ENCODE data around the gene PLEKHG7. TPM values are rescaled to one million over a fixed set of nuclear protein-coding genes. Genes with fewer than 3 reads are reported as not detected.

Gene PLEKHG7, protein sequence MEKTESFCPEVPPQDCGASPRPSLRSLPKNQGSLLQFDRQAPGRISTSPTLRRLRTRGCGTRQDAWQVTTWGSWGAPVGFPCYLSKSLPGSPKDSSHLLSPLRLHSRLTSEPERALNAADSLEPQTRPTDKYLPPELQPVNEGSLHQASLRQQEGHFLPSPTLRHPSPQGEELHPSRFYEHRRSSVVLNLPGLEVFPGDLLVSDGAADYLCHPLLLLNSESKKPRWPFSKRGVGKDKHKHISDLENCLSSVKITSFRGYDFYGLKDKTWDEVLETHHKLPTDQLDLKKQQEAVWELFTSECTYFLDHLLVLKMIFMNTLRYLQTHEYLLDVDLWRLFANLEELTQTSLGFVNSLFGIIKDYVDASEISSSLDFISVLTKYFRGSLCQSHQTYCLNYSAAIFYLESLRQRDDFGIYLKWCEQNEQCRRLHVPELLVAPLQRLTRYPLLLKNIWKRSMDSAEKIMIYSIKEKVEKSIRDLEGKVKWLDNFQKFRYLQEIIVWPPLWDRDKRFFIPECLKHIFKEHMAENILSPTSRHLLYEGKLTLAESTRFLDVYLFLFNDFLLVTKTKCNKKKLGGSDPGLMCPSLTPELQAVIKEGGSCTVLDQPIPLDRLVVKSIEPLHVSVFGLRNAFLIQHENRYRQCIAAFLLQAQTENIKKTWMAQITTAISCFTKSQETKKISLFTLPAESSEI
- 0.28 TPM in 1 of 2 replicates, not detected in the other for total RNA-seq

GRCh38 chr12:92702754-92703679, at the start of gene PLEKHG7:
Gene PLEKHG7, plus strand, starts transcription at chr12:92702989. Its CDS starts 3,643 bp downstream, at chr12:92706632.

Other genes starting within 250 kb of the PLEKHG7 start
- 23.2 and 50.1 TPM in 2 replicates for gene EEA1, start 226.3 kb downstream of the PLEKHG7 start, total RNA-seq